Measurements from ENCODE around the gene TTC7B.

The TTC7B gene

DNA sequence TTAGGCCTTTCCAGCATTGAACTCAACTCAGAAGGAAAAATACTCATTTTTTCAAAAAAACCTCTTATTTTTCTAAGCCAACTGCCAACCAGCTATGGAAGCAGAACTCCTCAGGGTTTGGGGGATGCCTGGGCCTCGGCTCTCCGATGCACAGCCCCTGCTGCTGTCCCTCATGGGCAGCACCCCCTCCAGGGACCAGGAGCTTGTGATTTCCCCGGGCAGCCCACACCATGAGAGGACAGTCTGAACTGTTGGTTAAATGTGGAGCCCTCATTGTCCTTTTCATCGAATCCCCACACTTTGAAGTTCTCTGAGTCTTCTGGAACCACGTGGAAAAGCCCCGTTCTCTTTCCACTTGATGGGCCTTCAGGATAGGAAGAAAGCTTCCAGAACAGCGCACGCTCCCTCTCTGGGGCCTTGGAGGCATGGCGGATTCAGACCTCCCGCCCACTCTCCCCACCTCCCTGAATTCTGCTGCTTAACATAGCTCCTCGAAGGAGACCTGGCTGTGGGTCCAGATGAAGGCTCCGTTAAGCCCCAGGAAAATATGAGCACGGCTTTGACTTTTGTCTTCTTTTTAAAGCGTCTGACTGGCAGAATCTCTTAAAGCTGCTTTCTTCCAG, 262.8 kb downstream of the TTC7B start:
- no peak overlapping the region for H3K4me3 ChIP-seq (ENCODE audit: low read depth, low read length)
- TF ChIP-seq, protein P1, sequence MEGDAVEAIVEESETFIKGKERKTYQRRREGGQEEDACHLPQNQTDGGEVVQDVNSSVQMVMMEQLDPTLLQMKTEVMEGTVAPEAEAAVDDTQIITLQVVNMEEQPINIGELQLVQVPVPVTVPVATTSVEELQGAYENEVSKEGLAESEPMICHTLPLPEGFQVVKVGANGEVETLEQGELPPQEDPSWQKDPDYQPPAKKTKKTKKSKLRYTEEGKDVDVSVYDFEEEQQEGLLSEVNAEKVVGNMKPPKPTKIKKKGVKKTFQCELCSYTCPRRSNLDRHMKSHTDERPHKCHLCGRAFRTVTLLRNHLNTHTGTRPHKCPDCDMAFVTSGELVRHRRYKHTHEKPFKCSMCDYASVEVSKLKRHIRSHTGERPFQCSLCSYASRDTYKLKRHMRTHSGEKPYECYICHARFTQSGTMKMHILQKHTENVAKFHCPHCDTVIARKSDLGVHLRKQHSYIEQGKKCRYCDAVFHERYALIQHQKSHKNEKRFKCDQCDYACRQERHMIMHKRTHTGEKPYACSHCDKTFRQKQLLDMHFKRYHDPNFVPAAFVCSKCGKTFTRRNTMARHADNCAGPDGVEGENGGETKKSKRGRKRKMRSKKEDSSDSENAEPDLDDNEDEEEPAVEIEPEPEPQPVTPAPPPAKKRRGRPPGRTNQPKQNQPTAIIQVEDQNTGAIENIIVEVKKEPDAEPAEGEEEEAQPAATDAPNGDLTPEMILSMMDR (IDR thresholded peaks at IDR 0.05; ENCODE audit: low read depth, low read length), result no peak
- TF ChIP-seq MYC (IDR thresholded peaks at IDR 0.05; ENCODE audit: low read depth, low read length), result no peak
- no peak for TF ChIP-seq POLR2A (IDR thresholded peaks at IDR 0.05; ENCODE audit: extremely low read depth, insufficient read length)
- TF ChIP-seq, protein P2, sequence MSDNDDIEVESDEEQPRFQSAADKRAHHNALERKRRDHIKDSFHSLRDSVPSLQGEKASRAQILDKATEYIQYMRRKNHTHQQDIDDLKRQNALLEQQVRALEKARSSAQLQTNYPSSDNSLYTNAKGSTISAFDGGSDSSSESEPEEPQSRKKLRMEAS (IDR thresholded peaks at IDR 0.05; ENCODE audit: low read depth, low read length), result no peak
- DNase-seq (ENCODE audit: low read depth), result no peak

DNA sequence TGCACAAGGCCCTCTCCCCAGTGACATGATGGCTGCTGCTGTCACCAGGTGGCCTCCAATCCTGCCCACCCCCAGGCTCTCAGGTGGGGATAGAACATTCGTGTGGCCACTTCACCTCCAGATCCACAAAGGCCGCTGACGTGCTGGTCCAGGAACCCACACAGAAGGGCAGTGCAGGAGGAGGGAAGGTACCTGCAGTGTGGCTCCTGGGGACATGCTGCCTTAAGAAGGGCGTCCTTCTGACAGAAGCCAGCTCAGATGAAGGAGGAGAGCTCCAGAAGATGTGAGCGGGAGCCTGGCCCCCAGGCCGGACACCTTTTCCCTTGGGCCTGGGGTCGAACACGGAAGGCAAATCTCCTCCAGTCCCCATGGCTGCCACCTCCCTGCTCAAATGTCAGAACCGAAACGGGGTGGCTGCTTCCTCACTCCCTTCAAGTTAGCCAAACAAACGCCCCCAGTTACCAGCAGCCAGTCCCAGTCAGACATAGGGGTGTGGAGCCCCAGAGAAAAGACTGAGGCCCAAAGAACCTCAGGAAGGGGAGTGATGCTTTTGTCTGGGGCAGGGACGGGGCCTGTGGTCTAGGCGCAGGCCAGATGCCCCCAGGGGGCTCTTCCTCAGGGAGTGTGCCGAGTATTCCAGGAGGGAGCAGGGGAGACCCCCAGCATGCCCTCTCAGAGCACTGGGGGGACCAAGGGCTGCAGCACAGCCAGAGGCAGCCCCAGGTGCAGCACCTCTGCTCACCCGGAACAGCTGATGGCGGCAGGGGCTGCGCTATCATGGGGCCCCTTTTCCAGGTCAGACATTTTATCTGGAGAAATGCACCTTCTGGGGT, 263.5 kb downstream of the TTC7B start:
- DNase-seq (ENCODE audit: low read depth), result no peak
- TF ChIP-seq MYC (IDR thresholded peaks at IDR 0.05; ENCODE audit: low read depth, low read length), result no peak
- no peak overlapping the region for H3K4me3 ChIP-seq (ENCODE audit: low read depth, low read length)

DNA sequence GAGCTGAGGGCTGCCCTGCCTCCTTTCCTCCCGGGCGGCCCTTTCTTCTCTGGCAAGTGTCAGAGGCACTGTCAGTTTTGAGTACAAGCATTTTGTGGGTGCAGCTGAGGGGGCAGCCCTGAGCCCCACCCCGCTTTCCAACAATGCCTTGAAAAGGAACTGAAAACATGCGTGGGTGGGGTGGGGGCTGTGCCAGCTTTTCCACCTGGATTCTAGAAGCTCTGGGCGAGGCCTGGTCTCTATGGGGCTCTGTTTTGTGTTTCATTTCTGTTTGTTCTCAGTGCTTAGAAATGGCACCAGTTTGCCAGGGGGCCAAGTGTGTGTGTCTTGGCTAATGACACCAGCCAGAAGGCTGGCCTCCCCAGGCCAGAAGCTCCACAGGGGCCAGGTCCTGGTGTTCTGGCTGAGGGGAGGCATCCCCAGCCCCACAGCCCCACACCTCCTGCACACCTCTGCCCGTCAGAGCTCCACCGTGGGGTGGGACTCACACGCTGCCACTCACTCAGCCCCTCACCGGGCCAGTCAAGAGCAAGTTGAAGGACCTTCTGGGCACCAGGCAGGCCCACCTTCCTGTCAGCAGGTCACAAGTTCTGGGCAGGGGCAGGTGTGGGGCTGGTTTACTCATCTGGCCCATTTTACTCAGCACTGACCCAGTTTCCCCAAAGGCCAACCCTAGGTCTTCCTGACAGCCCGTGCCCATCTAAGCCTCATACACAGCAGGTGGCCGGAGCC, 264.3 kb downstream of the TTC7B start:
- DNase-seq (ENCODE audit: low read depth), result no peak
- TF ChIP-seq, protein P1 (IDR thresholded peaks at IDR 0.05; ENCODE audit: low read depth, low read length), result no peak
- TF ChIP-seq, protein P2 (IDR thresholded peaks at IDR 0.05; ENCODE audit: low read depth, low read length), result no peak
- TF ChIP-seq MYC (IDR thresholded peaks at IDR 0.05; ENCODE audit: low read depth, low read length) (no peak), POLR2A (IDR thresholded peaks at IDR 0.05; ENCODE audit: extremely low read depth, insufficient read length) (no peak)
- no peak overlapping the region for H3K4me3 ChIP-seq (ENCODE audit: low read depth, low read length)

DNA sequence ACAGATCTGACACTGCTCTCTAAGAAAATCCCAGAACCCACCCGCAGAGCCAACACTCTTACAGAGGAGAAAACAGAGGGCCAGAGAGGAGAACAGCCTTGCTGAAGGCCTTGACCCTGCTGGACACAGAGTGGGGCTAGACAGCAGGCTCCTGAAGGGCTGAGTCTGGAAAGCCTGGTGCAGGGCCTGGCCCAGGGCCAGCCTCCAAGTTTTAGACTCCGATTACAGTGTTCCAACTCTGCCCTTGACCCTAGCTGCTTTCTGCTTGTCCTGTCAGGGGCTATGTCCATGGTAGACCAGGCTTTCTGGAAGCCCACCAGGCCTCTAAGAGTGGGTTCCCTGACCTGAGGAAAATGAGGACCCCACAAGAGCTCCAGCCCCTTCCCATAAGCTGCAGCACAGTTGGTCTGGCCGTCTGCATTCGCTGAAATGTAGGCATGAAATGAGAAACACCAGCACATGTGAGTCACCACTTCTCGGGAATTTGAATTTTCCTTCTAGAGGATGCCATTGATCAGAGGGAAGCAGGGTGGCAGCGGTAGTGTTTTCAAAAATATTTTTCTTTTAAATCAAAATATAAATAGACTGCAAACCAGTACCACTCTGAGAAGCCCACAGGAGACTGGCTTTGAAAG, 265.0 kb downstream of the TTC7B start:
- no peak for DNase-seq (ENCODE audit: low read depth)
- no peak overlapping the region for H3K4me3 ChIP-seq (ENCODE audit: low read depth, low read length)
- TF ChIP-seq MYC (IDR thresholded peaks at IDR 0.05; ENCODE audit: low read depth, low read length) (no peak), POLR2A (IDR thresholded peaks at IDR 0.05; ENCODE audit: extremely low read depth, insufficient read length) (no peak)
- TF ChIP-seq, protein P1 (IDR thresholded peaks at IDR 0.05; ENCODE audit: low read depth, low read length), result no peak
- TF ChIP-seq, protein P2 (IDR thresholded peaks at IDR 0.05; ENCODE audit: low read depth, low read length), result no peak

DNA sequence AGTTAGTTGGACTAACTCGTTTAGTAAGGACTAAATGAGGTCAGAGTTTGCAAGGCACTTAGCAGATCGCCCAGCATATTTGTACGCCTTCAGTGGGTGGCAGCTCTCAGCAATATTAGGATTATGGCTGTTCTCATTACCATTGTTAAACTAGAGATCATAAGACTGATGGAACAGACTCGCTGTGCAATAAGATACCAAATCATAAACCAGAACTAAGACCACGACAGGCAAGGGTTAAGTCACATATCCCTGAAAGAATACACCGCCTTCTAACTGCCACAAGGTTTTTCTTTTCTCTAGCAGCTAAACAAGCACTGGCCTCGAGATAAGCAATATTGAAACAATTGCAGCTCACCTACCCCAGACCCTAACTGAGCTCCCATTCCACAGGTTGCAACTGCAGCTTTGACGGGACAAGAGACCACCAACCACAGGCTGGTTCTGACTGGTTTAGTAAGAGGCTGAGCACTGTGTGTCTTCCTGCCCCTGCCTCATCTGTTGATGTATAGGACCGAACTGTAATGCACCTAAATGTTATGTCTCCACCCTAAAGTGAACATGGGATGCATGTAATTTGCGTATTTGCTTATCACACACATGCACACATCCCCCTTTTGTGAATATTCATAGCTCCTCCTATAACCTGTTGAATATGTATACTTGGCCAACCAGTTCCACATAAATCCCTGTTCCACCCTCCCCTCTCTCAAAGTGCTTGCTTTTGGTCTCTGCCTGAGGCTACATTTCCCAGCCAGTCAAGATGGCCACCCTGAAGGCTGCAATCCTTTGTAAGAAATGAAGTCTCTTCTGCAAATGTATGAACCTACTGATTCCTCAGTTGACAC, 266.2 kb downstream of the TTC7B start:
- TF ChIP-seq POLR2A (IDR thresholded peaks at IDR 0.05; ENCODE audit: extremely low read depth, insufficient read length), result no peak
- TF ChIP-seq, protein P2 (IDR thresholded peaks at IDR 0.05; ENCODE audit: low read depth, low read length), result no peak
- no peak for TF ChIP-seq MYC (IDR thresholded peaks at IDR 0.05; ENCODE audit: low read depth, low read length)
- TF ChIP-seq, protein P1 (IDR thresholded peaks at IDR 0.05; ENCODE audit: low read depth, low read length), result no peak
- DNase-seq (ENCODE audit: low read depth), result no peak
- no peak overlapping the region for H3K4me3 ChIP-seq (ENCODE audit: low read depth, low read length)

Measured in NB4 (cell line).